Lower leg skin (tissue), 3 donors: ENCODE data around the gene POU3F3.

Source experiments
- CTCF ChIP-seq, 3 donors: fragments of 450-650 bp; IDR thresholded peaks; one replicate each; pipeline ENCODE4 v1.5.1; 2016; ENCODE audit warnings: antibody characterized with exemption in 3 of 3, mild to moderate bottlenecking in 3 of 3, moderate library complexity in 2 of 3
- POLR2A ChIP-seq, 2 donors: fragments of 450-650 bp; IDR thresholded peaks; one replicate each; pipeline ENCODE4 v1.6.1; 2016 to 2017; ENCODE audit warnings: antibody characterized with exemption in 2 of 2, mild to moderate bottlenecking in 1 of 2, moderate library complexity in 1 of 2

DNA sequence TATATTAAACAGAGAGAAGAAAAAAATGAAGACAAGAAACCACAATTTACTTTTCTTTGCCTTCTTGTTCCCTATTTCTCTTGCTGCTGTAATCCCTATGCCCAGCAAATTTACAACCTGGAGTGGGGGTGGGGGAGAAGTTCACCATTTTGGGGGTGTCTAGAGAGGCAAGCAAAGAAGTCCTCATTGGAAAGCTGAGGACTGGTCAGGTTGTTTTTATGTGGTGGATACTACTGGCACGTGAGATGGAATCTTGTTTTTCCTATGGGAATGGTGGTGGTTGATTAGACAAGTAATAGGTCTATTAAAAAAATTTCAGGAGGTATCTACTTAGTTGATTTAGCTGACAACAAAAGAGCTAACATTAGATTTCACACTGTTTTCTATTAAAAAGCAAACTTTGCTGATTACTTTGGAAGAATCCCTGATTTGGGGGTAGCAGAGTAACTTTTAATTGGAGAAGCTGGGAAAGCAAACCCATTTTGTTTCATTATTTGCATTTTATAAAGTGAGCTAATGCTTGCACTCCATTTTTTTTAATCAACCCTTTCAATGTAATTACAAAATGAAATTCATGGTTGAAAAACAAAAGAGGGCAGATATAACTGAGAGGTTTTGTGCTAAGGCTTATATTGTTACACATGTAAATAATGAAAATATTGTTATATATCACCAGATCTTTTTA is 6.0 kb downstream of the POU3F3 start:
- TF ChIP-seq CTCF (IDR thresholded peaks at IDR 0.05) (no peak), POLR2A (IDR thresholded peaks at IDR 0.05) (no peak)
